Measurements from ENCODE around the gene BCL7B. TPM values are rescaled to one million over a fixed set of nuclear protein-coding genes. Genes with fewer than 3 reads are reported as not detected.

The BCL7B gene
- total and polyA plus RNA-seq, 2 of the 13 experiments (the other 11 are each of a cell fraction or from before 2014, with no cell fraction given) = 24.3 to 38.2 TPM

- TF ChIP-seq ZBED4 (CRISPR knock-in tag; IDR thresholded peaks at IDR 0.05; ENCODE audit: borderline replicate concordance) (peak; percentile 11; the same call in 1 of the 2 replicates), ZNF788 (CRISPR knock-in tag; IDR thresholded peaks at IDR 0.05; ENCODE audit: borderline replicate concordance) (no peak), NR2C2 (CRISPR knock-in tag; IDR thresholded peaks at IDR 0.05; ENCODE audit: borderline replicate concordance) (no peak), ZNF441 (CRISPR knock-in tag; IDR thresholded peaks at IDR 0.05; ENCODE audit: borderline replicate concordance) (no peak), KLF11 (CRISPR knock-in tag; IDR thresholded peaks at IDR 0.05) (no peak), TAF15 (IDR thresholded peaks at IDR 0.05; ENCODE audit: low read depth, low read length, poor library complexity, severe bottlenecking) (peak; percentile 58), PCBP1 (IDR thresholded peaks at IDR 0.05; ENCODE audit: borderline replicate concordance, low read depth, low read length) (peak; percentile 42), ZNF691 (CRISPR knock-in tag; IDR thresholded peaks at IDR 0.05; ENCODE audit: borderline replicate concordance, low read depth) (no peak), KDM2A (CRISPR knock-in tag; IDR thresholded peaks at IDR 0.05; ENCODE audit: borderline replicate concordance, low read depth) (peak; percentile 93), ZSCAN31 (CRISPR knock-in tag; IDR thresholded peaks at IDR 0.05; ENCODE audit: low read depth) (0 out of 2 replicates have a peak, but pooled peaks have one; percentile 33), TCF12 (IDR thresholded peaks at IDR 0.05) (no peak), TCF12 (CRISPR knock-in tag; IDR thresholded peaks at IDR 0.05) (no peak), ZNF276 (CRISPR knock-in tag; IDR thresholded peaks at IDR 0.05; ENCODE audit: low read depth) (no peak), ERF (CRISPR knock-in tag; IDR thresholded peaks at IDR 0.05) (no peak), MAFK (conservative IDR thresholded peaks at IDR 0.05 in 1 of 2, IDR thresholded peaks at IDR 0.05 in 1 of 2; ENCODE audit: low read length in 2 of 2) (no peak), ZNF772 (CRISPR knock-in tag; IDR thresholded peaks at IDR 0.05) (0 out of 2 replicates have a peak, but pooled peaks have one; percentile 56), MAZ (IDR thresholded peaks at IDR 0.05; ENCODE audit: borderline replicate concordance, low read depth, low read length) (no peak), MAZ (CRISPR knock-in tag; IDR thresholded peaks at IDR 0.05; ENCODE audit: low read depth) (peak; percentile 61; the same call in 1 of the 2 replicates), POLR2AphosphoS5 (IDR thresholded peaks at IDR 0.05; ENCODE audit: low read depth, low read length) (peak; percentile 55)
- TF ChIP-seq, protein P1, sequence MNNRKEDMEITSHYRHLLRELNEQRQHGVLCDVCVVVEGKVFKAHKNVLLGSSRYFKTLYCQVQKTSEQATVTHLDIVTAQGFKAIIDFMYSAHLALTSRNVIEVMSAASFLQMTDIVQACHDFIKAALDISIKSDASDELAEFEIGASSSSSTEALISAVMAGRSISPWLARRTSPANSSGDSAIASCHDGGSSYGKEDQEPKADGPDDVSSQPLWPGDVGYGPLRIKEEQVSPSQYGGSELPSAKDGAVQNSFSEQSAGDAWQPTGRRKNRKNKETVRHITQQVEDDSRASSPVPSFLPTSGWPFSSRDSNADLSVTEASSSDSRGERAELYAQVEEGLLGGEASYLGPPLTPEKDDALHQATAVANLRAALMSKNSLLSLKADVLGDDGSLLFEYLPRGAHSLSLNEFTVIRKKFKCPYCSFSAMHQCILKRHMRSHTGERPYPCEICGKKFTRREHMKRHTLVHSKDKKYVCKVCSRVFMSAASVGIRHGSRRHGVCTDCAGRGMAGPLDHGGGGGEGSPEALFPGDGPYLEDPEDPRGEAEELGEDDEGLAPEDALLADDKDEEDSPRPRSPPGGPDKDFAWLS (CRISPR knock-in tag; IDR thresholded peaks at IDR 0.05; ENCODE audit: borderline replicate concordance) = no peak
These were observed 45.5 kb upstream of the BCL7B start (continued) for GRCh38 chr7:73602721-73603651.
